Spleen (tissue), 11 donors: ENCODE results near the gene ARID5B. TPM values are rescaled to one million over a fixed set of nuclear protein-coding genes. Genes with fewer than 3 reads are reported as not detected.
A peak's percentile ranks its signal among the peaks of the same experiment; 100 is the strongest.

Experiments used
- DNase-seq: peaks from one replicate; pipeline ENCODE4 v3.0.0-alpha.2; 2020
- H3K27ac ChIP-seq, 8 donors: fragments of 200-600 bp; sonication (generic) in 7 of 8; 1 replicate in 4 of 8; 2 replicates in 4 of 8; pipeline versions ENCODE4 v1.5.0 to v1.8.0; 2016 to 2021; ENCODE audit warnings: inconsistent platforms in 4 of 8, mild to moderate bottlenecking in 4 of 8, moderate library complexity in 1 of 8
- H3K27me3 ChIP-seq, 7 donors: fragments of 200-600 bp; sonication (generic) in 6 of 7; replicated peaks in 1 of 7; 1 replicate in 4 of 7; 2 replicates in 3 of 7; pipeline versions ENCODE4 v1.5.0 to v1.8.0; 2016 to 2021; ENCODE audit warnings: inconsistent platforms in 3 of 7, mild to moderate bottlenecking in 1 of 7
- H3K36me3 ChIP-seq, 6 donors: fragments of 200-600 bp; sonication (generic) in 5 of 6; 1 replicate in 4 of 6; 2 replicates in 2 of 6; pipeline versions ENCODE4 v1.5.0 to v1.8.0; 2016 to 2021; ENCODE audit warnings: inconsistent platforms in 2 of 6
- H3K4me1 ChIP-seq, 6 donors: fragments of 200-600 bp; sonication (generic) in 5 of 6; 1 replicate in 3 of 6; 2 replicates in 3 of 6; pipeline versions ENCODE4 v1.5.0 to v1.8.0; 2016 to 2021; ENCODE audit warnings: inconsistent platforms in 3 of 6
- H3K4me3 ChIP-seq, 8 donors: fragments of 200-600 bp; sonication (generic) in 7 of 8; 1 replicate in 4 of 8; 2 replicates in 4 of 8; pipeline versions ENCODE4 v1.5.0 to v1.8.0; 2016 to 2021; ENCODE audit warnings: inconsistent platforms in 4 of 8, mild to moderate bottlenecking in 4 of 8, moderate library complexity in 2 of 8
- H3K9me3 ChIP-seq, 8 donors: fragments of 200-600 bp; sonication (generic) in 7 of 8; 1 replicate in 4 of 8; 2 replicates in 4 of 8; pipeline versions ENCODE4 v1.5.0 to v1.8.0; 2016 to 2021; ENCODE audit warnings: inconsistent platforms in 4 of 8
- POLR2A ChIP-seq, 3 donors: fragments of 450-650 bp; IDR thresholded peaks; one replicate each; pipeline ENCODE4 v1.5.1; 2017; ENCODE audit warnings: antibody characterized with exemption in 3 of 3, mild to moderate bottlenecking in 1 of 3
- POLR2AphosphoS5 ChIP-seq, 3 donors: sonication (generic); formaldehyde crosslinking; IDR thresholded peaks; one replicate each; pipeline ENCODE4 v1.5.1; 2017; ENCODE audit warnings: antibody characterized with exemption in 3 of 3
- whole genome bisulfite sequencing, 5 donors: extraction: QIAGEN DNeasy Blood & Tissue Kit in 3 of 5; methylation state at CpG; one replicate each; pipeline versions ENCODE4 v1.1.5 to v1.1.7; 2013 to 2018; 5-methylcytosine and 5-hydroxymethylcytosine counted together
- intact Hi-C: fragments of 100-400 bp; cut with DNase I; formaldehyde crosslinking; loops from one replicate; pipeline ENCODE4 v1.15.0; 2023; ENCODE audit warnings: low total_unique reads
- polyA plus RNA-seq, 3 donors: library from polyadenylated mRNA; stranded (reverse); fragments of 200-250 nt; gene quantifications; one replicate each; pipeline ENCODE4 v1.2.1, GENCODE V29; 2013
- total RNA-seq, 7 donors: library from RNA; depleted of rRNA in 3 of 7; stranded (reverse); fragments of >200 nt in 3 of 7; fragmentation: NEBNext Ultra II Directional in 4 of 7; extraction: Animal tissue kit (Norgen Biotek cat#: 25700) in 4 of 7; gene quantifications; one replicate each; pipeline versions ENCODE4 v1.1.0 to v1.2.1, GENCODE V29; 2016 to 2021
- TF ChIP-seq, protein P1 (sequence below), 11 experiments: fragments of 200-600 bp in 7 of 11; fragments of 450-650 bp in 4 of 11; sonication (generic) in 4 of 11; IDR thresholded peaks in 8 of 11; conservative IDR thresholded peaks in 3 of 11; 1 replicate in 7 of 11; 2 replicates in 4 of 11; pipeline versions ENCODE4 v1.4.0 to v1.8.0; 2016 to 2021; ENCODE audit warnings: antibody characterized with exemption in 11 of 11, inconsistent platforms in 4 of 11, mild to moderate bottlenecking in 1 of 11
- donor health status: healthy with polysubstance abuse.
- donor health status: DM: no; HTN: no; CAD: no; lungs with moderate emphysema.
- donor health status: DM: no; HTN: no; CAD: no.
- donor health status: Bipolar disorder and iron deficiency.
- donor health status: healthy.
- donor health status: DM: no; HTN: no; CAD: no.
- donor health status: DM: yes; HTN: yes; CAD: no.

Gene ARID5B
- total and polyA plus RNA-seq, 10 donors, result 5.6 to 70.7 (median 46.2) TPM

DNA sequence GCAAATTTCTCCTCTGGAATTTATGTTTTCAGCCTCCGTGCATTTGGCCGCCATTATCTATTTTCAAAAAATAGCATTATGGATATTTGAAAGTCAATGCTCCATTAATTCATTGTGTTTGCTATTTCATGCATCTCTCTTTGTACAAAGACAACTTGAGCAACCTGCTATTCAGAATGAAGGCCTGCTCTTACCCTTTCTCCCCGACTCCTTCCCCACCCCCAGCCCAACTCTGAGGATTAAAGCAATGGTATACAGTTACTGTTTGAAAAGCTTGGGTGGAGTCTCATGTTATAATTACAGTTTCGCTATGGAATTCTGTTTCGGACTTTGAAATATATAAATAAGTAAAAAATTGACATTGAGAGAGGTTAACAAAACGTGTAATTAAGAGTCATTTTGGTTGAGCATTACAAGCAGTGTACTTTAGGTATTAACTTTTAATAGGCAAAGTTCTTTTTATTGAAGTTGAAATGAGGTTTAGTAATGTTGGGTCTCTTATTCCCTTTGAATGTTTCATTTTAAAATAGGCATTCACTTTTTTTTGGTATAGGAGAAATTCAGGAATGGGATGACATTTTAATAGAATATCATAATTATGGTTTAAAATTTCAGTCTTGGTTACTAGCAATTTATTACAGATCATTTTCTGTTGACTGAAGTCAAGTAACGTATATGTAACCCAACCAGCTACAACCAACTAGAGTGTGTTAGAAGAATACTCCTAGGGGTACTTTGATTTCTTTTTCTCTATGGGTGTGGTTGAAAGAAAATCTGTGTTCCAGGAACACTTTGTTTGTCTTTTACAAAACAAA is 93.1 kb downstream of the ARID5B start:
- no peaks in the 10 kb centered on the region for H3K9me3 ChIP-seq
- H3K36me3 ChIP-seq, result peaks cover 0 to 10% (median 0%) of the 10 kb centered on the region in 6 donors
- 88 to 91% (median 89%) methylated on average over 7 of the region's 7 CpGs for WGBS, 5 donors
- peaks cover 20 to 86% (median 47%) of the 10 kb centered on the region in 6 donors for H3K4me1 ChIP-seq
- intact Hi-C loops, result no loop called here
- H3K27me3 ChIP-seq, result no peaks in the 10 kb centered on the region
- no peak overlapping the region for H3K4me3 ChIP-seq
- peak overlapping the region; percentile 65 to 92 (median 85) for H3K27ac ChIP-seq
- no peak for DNase-seq
- TF ChIP-seq, protein P1, sequence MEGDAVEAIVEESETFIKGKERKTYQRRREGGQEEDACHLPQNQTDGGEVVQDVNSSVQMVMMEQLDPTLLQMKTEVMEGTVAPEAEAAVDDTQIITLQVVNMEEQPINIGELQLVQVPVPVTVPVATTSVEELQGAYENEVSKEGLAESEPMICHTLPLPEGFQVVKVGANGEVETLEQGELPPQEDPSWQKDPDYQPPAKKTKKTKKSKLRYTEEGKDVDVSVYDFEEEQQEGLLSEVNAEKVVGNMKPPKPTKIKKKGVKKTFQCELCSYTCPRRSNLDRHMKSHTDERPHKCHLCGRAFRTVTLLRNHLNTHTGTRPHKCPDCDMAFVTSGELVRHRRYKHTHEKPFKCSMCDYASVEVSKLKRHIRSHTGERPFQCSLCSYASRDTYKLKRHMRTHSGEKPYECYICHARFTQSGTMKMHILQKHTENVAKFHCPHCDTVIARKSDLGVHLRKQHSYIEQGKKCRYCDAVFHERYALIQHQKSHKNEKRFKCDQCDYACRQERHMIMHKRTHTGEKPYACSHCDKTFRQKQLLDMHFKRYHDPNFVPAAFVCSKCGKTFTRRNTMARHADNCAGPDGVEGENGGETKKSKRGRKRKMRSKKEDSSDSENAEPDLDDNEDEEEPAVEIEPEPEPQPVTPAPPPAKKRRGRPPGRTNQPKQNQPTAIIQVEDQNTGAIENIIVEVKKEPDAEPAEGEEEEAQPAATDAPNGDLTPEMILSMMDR (IDR thresholded peaks at IDR 0.05 in 8 of 11, conservative IDR thresholded peaks at IDR 0.05 in 3 of 11), result no peak
- TF ChIP-seq POLR2AphosphoS5 (IDR thresholded peaks at IDR 0.05) (no peak), POLR2A (IDR thresholded peaks at IDR 0.05) (no peak)

DNA sequence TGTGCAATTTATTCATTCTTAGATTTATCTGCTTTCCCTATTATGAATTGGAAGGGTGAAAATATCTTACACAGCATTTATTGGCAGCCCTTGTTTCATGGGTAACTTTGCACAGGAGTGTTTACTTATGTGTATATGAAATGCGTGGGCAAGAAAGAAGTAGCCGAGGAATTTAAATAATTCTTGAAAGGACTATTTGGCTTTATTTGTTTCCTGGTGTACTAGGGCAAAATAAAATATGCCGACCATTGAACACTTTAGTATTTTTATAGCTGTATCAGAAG is 93.7 kb downstream of the ARID5B start:
- TF ChIP-seq, protein P1 (IDR thresholded peaks at IDR 0.05 in 8 of 11, conservative IDR thresholded peaks at IDR 0.05 in 3 of 11), result no peak
- no peak for TF ChIP-seq POLR2AphosphoS5 (IDR thresholded peaks at IDR 0.05)
- no peak for TF ChIP-seq POLR2A (IDR thresholded peaks at IDR 0.05)
- intact Hi-C loops, result no loop called here
- Histone ChIP-seq H3K27ac (peak overlapping the region in 4 of 8 donors; percentile 10 to 92 (median 90)), H3K36me3 (peaks cover 0 to 11% (median 0%) of the 10 kb centered on the region in 6 donors), H3K9me3 (no peaks in the 10 kb centered on the region), H3K4me3 (no peak overlapping the region), H3K4me1 (peaks cover 20 to 90% (median 47%) of the 10 kb centered on the region in 6 donors), H3K27me3 (no peaks in the 10 kb centered on the region)
- no peak for DNase-seq
- 88 to 94% (median 91%) methylated on average over 3 of the region's 3 CpGs for WGBS, 5 donors

DNA sequence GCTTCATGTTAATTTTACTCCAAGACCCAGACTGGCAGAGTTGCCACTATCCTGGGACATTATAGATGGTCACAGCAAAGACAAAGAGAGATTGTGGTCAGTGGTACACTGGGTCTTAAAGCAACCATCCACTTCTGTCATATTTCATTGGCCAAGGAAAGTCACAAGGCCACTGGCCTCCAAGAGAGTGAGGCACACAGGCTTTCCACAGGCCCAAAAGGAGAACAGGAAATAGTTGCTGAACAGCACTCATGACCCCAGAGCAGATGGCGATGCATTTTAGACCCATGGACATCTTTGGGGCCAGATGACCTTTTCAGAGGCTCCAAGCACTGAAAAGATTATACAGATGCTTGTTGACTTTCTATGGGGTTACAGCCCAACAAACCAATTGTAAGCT is 97.4 kb downstream of the ARID5B start:
- peaks cover 10 to 88% (median 39%) of the 10 kb centered on the region in 6 donors for H3K4me1 ChIP-seq
- intact Hi-C loops, result no loop called here
- no peak for DNase-seq
- H3K27ac ChIP-seq, result peak overlapping the region in 7 of 8 donors; percentile 67 to 88 (median 79)
- no peak overlapping the region for H3K4me3 ChIP-seq
- H3K9me3 ChIP-seq, result no peaks in the 10 kb centered on the region
- TF ChIP-seq POLR2A (IDR thresholded peaks at IDR 0.05) (no peak), POLR2AphosphoS5 (IDR thresholded peaks at IDR 0.05) (no peak)
- TF ChIP-seq, protein P1 (IDR thresholded peaks at IDR 0.05 in 8 of 11, conservative IDR thresholded peaks at IDR 0.05 in 3 of 11), result no peak
- no peaks in the 10 kb centered on the region for H3K27me3 ChIP-seq
- WGBS, 5 donors, result 52 to 67% (median 58%) methylated on average over 1 of the region's 1 CpG
- H3K36me3 ChIP-seq, result peaks cover 0 to 27% (median 0%) of the 10 kb centered on the region in 6 donors

DNA sequence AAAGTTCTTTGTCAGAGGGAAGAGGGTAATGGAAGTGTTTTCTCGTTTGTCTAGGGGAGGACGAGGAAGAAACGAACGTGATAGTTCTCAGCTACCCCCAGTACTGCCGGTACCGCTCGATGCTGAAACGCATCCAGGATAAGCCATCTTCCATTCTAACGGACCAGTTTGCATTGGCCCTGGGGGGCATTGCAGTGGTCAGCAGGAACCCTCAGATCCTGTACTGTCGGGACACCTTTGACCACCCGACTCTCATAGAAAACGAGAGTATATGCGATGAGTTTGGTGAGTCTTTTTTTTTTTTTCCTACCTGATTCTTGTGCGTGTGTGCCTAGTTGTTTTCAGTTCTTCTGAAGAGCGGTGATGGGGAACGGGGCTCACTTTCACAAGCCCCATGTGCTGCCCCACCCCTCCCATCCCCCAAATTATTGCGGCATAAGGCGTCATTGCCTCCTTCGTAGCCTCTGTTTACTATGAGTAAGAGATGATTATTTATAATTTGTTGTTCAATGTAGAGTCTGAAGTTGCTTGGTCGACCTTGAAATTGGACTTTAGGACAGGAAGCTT is 98.6 kb downstream of the ARID5B start:
- 73 to 82% (median 81%) methylated on average over 20 of the region's 20 CpGs for WGBS, 5 donors
- Histone ChIP-seq H3K27ac (peak overlapping the region; percentile 33 to 88 (median 76)), H3K4me1 (peaks cover 4 to 88% (median 38%) of the 10 kb centered on the region in 6 donors), H3K36me3 (peaks cover 0 to 27% (median 0%) of the 10 kb centered on the region in 6 donors), H3K9me3 (no peaks in the 10 kb centered on the region), H3K27me3 (no peaks in the 10 kb centered on the region), H3K4me3 (peak overlapping the region in 2 of 8 donors; percentile 1 to 30)
- TF ChIP-seq POLR2A (IDR thresholded peaks at IDR 0.05) (peak in 1 of 3 donors; percentile 18), POLR2AphosphoS5 (IDR thresholded peaks at IDR 0.05) (peak in 2 of 3 donors; percentile 59 to 64)
- TF ChIP-seq, protein P1 (IDR thresholded peaks at IDR 0.05 in 8 of 11, conservative IDR thresholded peaks at IDR 0.05 in 3 of 11), result no peak
- intact Hi-C loops, result no loop called here
- no peak for DNase-seq
